ENCODE results near the gene CCDC83. TPM values are rescaled to one million over a fixed set of nuclear protein-coding genes. Genes with fewer than 3 reads are reported as not detected.
"Not testable (repeated sequence)": the region's sequence is repeated elsewhere in the genome, so short reads cannot be mapped to it uniquely, and the experiment has no call there.

The CCDC83 gene
- total RNA-seq, 2 experiments from 2014 or later, result not detected

DNA sequence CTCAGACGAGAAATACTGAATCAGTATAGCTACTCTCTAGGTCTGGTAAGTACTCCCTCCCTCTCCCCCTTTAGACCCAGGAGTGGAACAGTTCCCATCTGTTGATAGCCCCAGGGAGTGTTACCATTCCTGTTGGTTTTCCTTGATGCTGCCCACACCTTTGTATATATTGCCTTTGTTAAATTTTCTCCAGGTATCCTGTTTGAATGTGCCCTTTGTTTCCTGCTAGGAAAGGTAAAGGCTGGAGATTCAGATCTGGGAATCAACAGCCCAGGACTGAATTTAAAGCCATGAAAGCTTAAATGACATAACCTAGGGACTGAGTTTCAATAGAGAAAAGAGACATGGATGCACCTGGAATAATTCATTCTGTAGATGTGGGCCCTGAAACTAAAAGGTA is 68.3 kb downstream of the CCDC83 start:
- Mint-ChIP-seq H3K27ac (no peak overlapping the region), H3K36me3 (ENCODE audit: low read depth) (no peaks in the 10 kb centered on the region), H3K4me1 (ENCODE audit: low read depth) (peaks cover 8% of the 10 kb centered on the region), H3K9me3 (peaks cover 4% of the 10 kb centered on the region), H3K27me3 (peaks cover 16% of the 10 kb centered on the region), H3K4me3 (no peak overlapping the region)
- CTCF ChIA-PET, result no interaction called here
- TF ChIP-seq, protein P1, sequence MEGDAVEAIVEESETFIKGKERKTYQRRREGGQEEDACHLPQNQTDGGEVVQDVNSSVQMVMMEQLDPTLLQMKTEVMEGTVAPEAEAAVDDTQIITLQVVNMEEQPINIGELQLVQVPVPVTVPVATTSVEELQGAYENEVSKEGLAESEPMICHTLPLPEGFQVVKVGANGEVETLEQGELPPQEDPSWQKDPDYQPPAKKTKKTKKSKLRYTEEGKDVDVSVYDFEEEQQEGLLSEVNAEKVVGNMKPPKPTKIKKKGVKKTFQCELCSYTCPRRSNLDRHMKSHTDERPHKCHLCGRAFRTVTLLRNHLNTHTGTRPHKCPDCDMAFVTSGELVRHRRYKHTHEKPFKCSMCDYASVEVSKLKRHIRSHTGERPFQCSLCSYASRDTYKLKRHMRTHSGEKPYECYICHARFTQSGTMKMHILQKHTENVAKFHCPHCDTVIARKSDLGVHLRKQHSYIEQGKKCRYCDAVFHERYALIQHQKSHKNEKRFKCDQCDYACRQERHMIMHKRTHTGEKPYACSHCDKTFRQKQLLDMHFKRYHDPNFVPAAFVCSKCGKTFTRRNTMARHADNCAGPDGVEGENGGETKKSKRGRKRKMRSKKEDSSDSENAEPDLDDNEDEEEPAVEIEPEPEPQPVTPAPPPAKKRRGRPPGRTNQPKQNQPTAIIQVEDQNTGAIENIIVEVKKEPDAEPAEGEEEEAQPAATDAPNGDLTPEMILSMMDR (IDR thresholded peaks at IDR 0.05), result no peak
- intact Hi-C loops (cut with micrococcal nuclease), result no loop called here
- DNase-seq, result no peak
- ATAC-seq, result no peak
- POLR2A ChIA-PET, result no interaction called here

DNA sequence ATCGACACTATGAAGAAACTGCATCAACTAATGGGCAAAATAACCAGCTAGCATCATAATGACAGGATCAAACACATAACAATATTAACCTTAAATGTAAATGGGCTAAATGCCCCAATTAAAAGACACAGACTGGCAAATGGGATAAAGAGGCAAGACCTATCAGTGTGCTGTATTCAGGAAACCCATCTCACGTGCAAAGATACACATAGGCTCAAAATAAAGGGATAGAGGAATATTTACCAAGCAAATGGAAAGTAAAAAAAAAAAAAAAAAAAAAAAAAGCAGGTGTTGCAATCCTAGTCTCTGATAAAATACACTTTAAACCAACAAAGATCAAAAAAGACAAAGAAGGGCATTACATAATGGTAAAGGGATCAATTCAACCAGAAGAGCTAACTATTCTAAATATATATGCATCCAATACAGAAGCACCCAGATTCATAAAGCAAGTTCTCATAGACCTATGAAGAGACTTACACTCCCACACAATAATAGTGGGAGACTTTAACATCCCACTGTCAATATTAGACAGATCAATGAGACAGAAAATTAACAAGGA is 71.6 kb downstream of the CCDC83 start:
- intact Hi-C loops (cut with micrococcal nuclease); POLR2A ChIA-PET; CTCF ChIA-PET; H3K36me3 Mint-ChIP-seq (ENCODE audit: low read depth); H3K27ac Mint-ChIP-seq; H3K4me1 Mint-ChIP-seq (ENCODE audit: low read depth); ATAC-seq; H3K9me3 Mint-ChIP-seq; DNase-seq; H3K4me3 Mint-ChIP-seq: not testable (repeated sequence)
- peaks cover 20% of the 10 kb centered on the region for H3K27me3 Mint-ChIP-seq

DNA sequence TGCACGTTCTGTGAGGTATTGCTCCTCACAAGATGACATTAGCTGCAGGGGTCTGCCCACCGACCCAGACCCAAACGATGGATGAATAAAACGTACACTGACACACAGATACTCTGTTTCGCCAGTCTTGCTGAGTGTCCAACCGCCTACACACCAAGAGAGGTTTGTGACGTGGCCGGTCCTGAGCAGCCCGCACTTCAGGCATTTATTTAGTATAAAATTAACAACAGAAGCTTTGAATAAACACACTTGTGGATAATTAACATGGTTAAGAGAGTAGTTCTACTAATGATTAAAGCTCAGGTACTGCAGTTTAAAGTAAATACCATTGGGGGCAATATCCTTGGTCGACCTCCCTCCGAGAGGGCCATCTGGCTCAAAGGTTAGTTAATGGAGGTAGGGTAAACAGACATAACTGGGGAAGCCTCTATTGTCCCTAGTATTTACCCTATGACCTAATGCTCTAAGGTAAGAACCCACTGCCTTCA is 75.7 kb downstream of the CCDC83 start:
- no peaks in the 10 kb centered on the region for H3K4me1 Mint-ChIP-seq (ENCODE audit: low read depth)
- no peak for ATAC-seq

DNA sequence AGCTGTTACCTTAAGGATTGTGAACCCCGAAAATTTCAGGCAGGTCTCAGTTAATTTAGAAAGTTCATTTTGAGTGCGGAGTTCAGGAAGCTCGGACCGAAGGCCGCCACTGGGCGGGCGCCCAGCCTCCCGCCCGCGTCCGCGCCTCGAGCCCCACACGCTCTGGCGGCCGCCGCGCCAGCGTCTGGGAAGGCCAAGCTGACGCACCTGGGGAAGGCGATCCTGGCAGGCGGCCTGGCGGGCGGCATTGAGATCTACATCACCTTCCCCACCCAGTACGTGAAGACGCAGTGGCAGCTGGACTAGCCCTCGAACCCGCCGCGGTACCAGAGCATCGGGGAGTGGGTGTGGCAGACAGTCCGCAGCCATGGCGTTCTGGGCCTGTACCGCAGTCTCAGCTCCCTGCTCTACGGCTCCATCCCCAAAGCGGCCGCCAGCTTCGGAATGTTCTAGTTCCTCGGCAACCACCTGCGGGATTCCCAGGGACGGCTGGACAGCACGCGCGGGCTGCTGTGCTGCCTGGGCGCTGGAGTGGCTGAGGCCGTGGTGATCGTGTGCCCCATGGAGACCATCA is 79.5 kb downstream of the CCDC83 start:
- ATAC-seq, result no peak
- intact Hi-C loops (cut with micrococcal nuclease), result no loop called here
- Mint-ChIP-seq H3K4me3 (no peak overlapping the region), H3K9me3 (no peaks in the 10 kb centered on the region), H3K27me3 (peaks cover 2% of the 10 kb centered on the region), H3K36me3 (ENCODE audit: low read depth) (no peaks in the 10 kb centered on the region), H3K4me1 (ENCODE audit: low read depth) (no peaks in the 10 kb centered on the region), H3K27ac (no peak overlapping the region)
- DNase-seq, result no peak
- CTCF ChIA-PET, result no interaction called here
- TF ChIP-seq, protein P1 (IDR thresholded peaks at IDR 0.05), result no peak
- POLR2A ChIA-PET, result no interaction called here

More for the DNA sequence above, 75.7 kb downstream of the CCDC83 start:
- Mint-ChIP-seq H3K27me3 (peaks cover 12% of the 10 kb centered on the region), H3K27ac (no peak overlapping the region), H3K4me3 (no peak overlapping the region), H3K36me3 (ENCODE audit: low read depth) (no peaks in the 10 kb centered on the region), H3K9me3 (peaks cover 2% of the 10 kb centered on the region)
- TF ChIP-seq, protein P1 (IDR thresholded peaks at IDR 0.05), result no peak
- DNase-seq, result no peak
- ChIA-PET POLR2A (no interaction called here), CTCF (no interaction called here)
- intact Hi-C loops (cut with micrococcal nuclease), result no loop called here

DNA sequence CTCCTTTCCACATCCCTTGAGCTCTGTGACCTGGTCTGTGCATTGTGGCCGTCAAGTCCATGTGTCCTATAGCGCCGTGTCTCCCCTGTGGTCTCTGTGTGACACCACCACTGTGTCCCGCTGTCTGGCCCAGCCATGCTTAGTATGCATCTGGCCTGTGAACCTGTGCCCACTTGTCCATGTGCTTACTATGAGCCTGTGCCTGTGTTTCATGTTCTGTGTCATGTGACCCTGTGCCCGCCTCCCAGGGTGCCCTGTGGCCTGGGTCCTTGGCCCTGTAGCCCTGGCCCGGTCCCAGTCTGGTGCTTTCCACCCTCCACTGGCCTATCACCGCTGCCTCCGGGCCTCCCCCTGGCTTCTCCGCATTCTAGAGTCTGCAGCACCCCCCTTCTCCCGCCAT is 80.6 kb downstream of the CCDC83 start:
- DNase-seq (no peak), ATAC-seq (no peak)
- Mint-ChIP-seq H3K27ac (no peak overlapping the region), H3K4me3 (no peak overlapping the region), H3K36me3 (ENCODE audit: low read depth) (no peaks in the 10 kb centered on the region), H3K9me3 (no peaks in the 10 kb centered on the region), H3K27me3 (no peaks in the 10 kb centered on the region), H3K4me1 (ENCODE audit: low read depth) (no peaks in the 10 kb centered on the region)
- ChIA-PET POLR2A (no interaction called here), CTCF (no interaction called here)
- intact Hi-C loops (cut with micrococcal nuclease), result no loop called here
- TF ChIP-seq, protein P1 (IDR thresholded peaks at IDR 0.05), result no peak

Data from activated CD8-positive, alpha-beta T cell treated with anti-CD3 and anti-CD28 coated beads for 36 hours (primary cell).